T-cell (primary cell): ENCODE results near the gene LRRC1. TPM values are rescaled to one million over a fixed set of nuclear protein-coding genes. Genes with fewer than 3 reads are reported as not detected.
A peak's percentile ranks its signal among the peaks of the same experiment; 100 is the strongest.

Source experiments
- ATAC-seq, 4 experiments: fragments of 200-7000 bp in 3 of 4; fragments of 150-1000 bp in 1 of 4; cut with Tn5 transposase; replicated peaks in 1 of 4; 1 replicate in 3 of 4; 2 replicates in 1 of 4; pipeline ENCODE4 v1.10.0; 2021; ENCODE audit warnings: moderate library complexity in 3 of 4, mild to moderate bottlenecking in 2 of 4, moderate number of reproducible peaks in 1 of 4
- CTCF ChIA-PET, 2 donors: fragments of 300-600 bp; sonication (Branson Sonifier 250); formaldehyde crosslinking; loops; one replicate each; lab custom pipeline; 2022; ENCODE audit warnings: antibody characterized with exemption in 2 of 2; lab: Charles Lee
- POLR2A ChIA-PET, 2 donors: fragments of 300-600 bp; sonication (Branson Sonifier 250); formaldehyde crosslinking; loops; one replicate each; lab custom pipeline; 2022; ENCODE audit warnings: antibody characterized with exemption in 2 of 2; lab: Charles Lee
- DNase-seq, 35 experiments: peaks; one replicate each; pipeline versions ENCODE4 v3.0.0 to v3.0.0-alpha.2; 2013 to 2023
- H3K27ac ChIP-seq: one replicate; pipeline ENCODE4 v1.5.1; 2013; ENCODE audit warnings: low read length
- H3K27me3 ChIP-seq, 2 experiments: replicated peaks in 1 of 2; 1 replicate in 1 of 2; 2 replicates in 1 of 2; pipeline versions ENCODE4 v1.6.1 to v1.7.0; 2013; ENCODE audit warnings: low read length in 1 of 2, mixed read lengths in 1 of 2; ENCODE audit not compliant: control insufficient read depth in 2 of 2, insufficient read depth in 2 of 2; ENCODE audit errors: extremely low read depth in 1 of 2
- H3K36me3 ChIP-seq, 2 donors: 1 replicate in 1 of 2; 2 replicates in 1 of 2; pipeline versions ENCODE4 v1.6.1 to v1.7.0; 2013; ENCODE audit warnings: low read length in 1 of 2; ENCODE audit not compliant: control insufficient read depth in 2 of 2, insufficient read depth in 1 of 2; ENCODE audit errors: extremely low read depth in 1 of 2
- H3K4me1 ChIP-seq, 2 experiments: 1 replicate in 1 of 2; 2 replicates in 1 of 2; pipeline versions ENCODE4 v1.6.1 to v1.7.0; 2013; ENCODE audit warnings: low read length in 2 of 2, mixed read lengths in 1 of 2; ENCODE audit not compliant: insufficient read depth in 2 of 2, control insufficient read depth in 1 of 2; ENCODE audit errors: extremely low read depth in 1 of 2
- H3K4me3 ChIP-seq, 2 donors: 1 replicate in 1 of 2; 2 replicates in 1 of 2; pipeline versions ENCODE4 v1.5.1 to v1.7.0; 2013; ENCODE audit warnings: mild to moderate bottlenecking in 2 of 2, low read length in 1 of 2, moderate library complexity in 1 of 2; ENCODE audit not compliant: control insufficient read depth in 1 of 2; ENCODE audit errors: extremely low read depth in 1 of 2
- H3K9me3 ChIP-seq: 2 replicates; pipeline ENCODE4 v1.7.0; 2013
- H3K27ac Mint-ChIP-seq, 2 donors: one replicate each; pipeline ENCODE4 v1.8.0; 2020 to 2021; ENCODE audit warnings: mild to moderate bottlenecking in 2 of 2, mixed read lengths in 2 of 2
- H3K27me3 Mint-ChIP-seq, 2 donors: one replicate each; pipeline ENCODE4 v1.8.0; 2021 to 2022; ENCODE audit warnings: mixed read lengths in 2 of 2
- H3K36me3 Mint-ChIP-seq: one replicate; pipeline ENCODE4 v1.8.0; 2021; ENCODE audit warnings: mixed read lengths
- H3K4me1 Mint-ChIP-seq, 3 donors: one replicate each; pipeline ENCODE4 v1.8.0; 2020 to 2022; ENCODE audit warnings: mixed read lengths in 3 of 3, mild to moderate bottlenecking in 1 of 3
- H3K4me3 Mint-ChIP-seq, 3 donors: one replicate each; pipeline ENCODE4 v1.8.0; 2020 to 2022; ENCODE audit warnings: mild to moderate bottlenecking in 3 of 3, mixed read lengths in 3 of 3, moderate library complexity in 3 of 3
- H3K9me3 Mint-ChIP-seq, 3 donors: one replicate each; pipeline ENCODE4 v1.8.0; 2020 to 2022; ENCODE audit warnings: mixed read lengths in 3 of 3
- WGBS: methylation state at CpG from one replicate; pipeline ENCODE4 v1.1.5; 2013; ENCODE audit warnings: missing lambda C conversion rate; ENCODE audit not compliant: insufficient coverage; 5-methylcytosine and 5-hydroxymethylcytosine counted together
- total RNA-seq, 35 experiments: library from RNA in 6 of 35; stranded (reverse) in 6 of 35; fragments of 120-200 nt in 1 of 35; gene quantifications; one replicate each; pipeline versions ENCODE4 v1.2.1 to v1.2.4 and lab custom pipeline; 2013 to 2026

Gene LRRC1
- total RNA-seq (1 to 10 TPM; 2.1 to 3.9 (median 2.8) TPM), total RNA-seq (lab: John Stamatoyannopoulos, UW) (2.1 to 7.2 (median 4.3) reads per million in 29 experiments)
- total RNA-seq (2013): 3.5 TPM

- under 1% methylated on average over 75 of the region's 75 CpGs for WGBS
- Histone ChIP-seq H3K27me3 (peaks cover 0 to 15% of the 10 kb centered on the region in 2 experiments), H3K27ac (peak within 1 kb of the TSS; percentile 19), H3K4me1 (peaks cover 15 to 29% of the 10 kb centered on the region in 2 experiments), H3K36me3 (no peaks in the 10 kb centered on the region), H3K4me3 (peak within 1 kb of the TSS; percentile 62 to 96), H3K9me3 (no peaks in the 10 kb centered on the region)
- peak within 1 kb of the TSS; percentile 96 to 97 (median 96) for H3K4me3 Mint-ChIP-seq
- H3K27ac Mint-ChIP-seq: peak within 1 kb of the TSS; percentile 82 to 91
- ATAC-seq (peak; percentile 71 to 76 (median 72)), DNase-seq (peak; percentile 39 to 89 (median 71))
- H3K27me3 Mint-ChIP-seq: peaks cover 12 to 19% of the 10 kb centered on the region in 2 donors
- POLR2A ChIA-PET: no interaction called here
- H3K4me1 Mint-ChIP-seq: peaks cover 28 to 31% (median 29%) of the 10 kb centered on the region in 3 donors
- H3K36me3 Mint-ChIP-seq: no peaks in the 10 kb centered on the region
- CTCF ChIA-PET: interaction anchor here in 1 of 2 donors (0.7 kb wide), 1 partner anchor 76 kb away, joined by 3 read pairs; no protein-coding TSS in a partner anchor
- H3K9me3 Mint-ChIP-seq: no peaks in the 10 kb centered on the region
These were observed at the start of gene LRRC1 for GRCh38 chr6:53794720-53795339. Gene LRRC1, plus strand, starts transcription at chr6:53795005. Its CDS starts 252 bp downstream, at chr6:53795257.

GRCh38 chr6:53746442-53747103 is 48.2 kb upstream of the LRRC1 start:
- H3K36me3 Mint-ChIP-seq: no peaks in the 10 kb centered on the region
- POLR2A ChIA-PET: no interaction called here
- no peak overlapping the region for H3K4me3 ChIP-seq
- H3K27me3 Mint-ChIP-seq: no peaks in the 10 kb centered on the region
- CTCF ChIA-PET: interaction anchor here in 1 of 2 donors (0.6 kb wide), 1 partner anchor 28 kb away, joined by 3 read pairs; no protein-coding TSS in a partner anchor
- WGBS: no CpG with 5 or more reads among the region's 3 CpGs
- no peaks in the 10 kb centered on the region for H3K27me3 ChIP-seq
- no peak overlapping the region for H3K4me3 Mint-ChIP-seq
- H3K27ac Mint-ChIP-seq: no peak overlapping the region
- no peaks in the 10 kb centered on the region for H3K9me3 Mint-ChIP-seq
- H3K27ac ChIP-seq: no peak overlapping the region
- H3K4me1 ChIP-seq: no peaks in the 10 kb centered on the region
- ATAC-seq (no peak), DNase-seq (no peak)
- H3K4me1 Mint-ChIP-seq: peaks cover 2 to 3% (median 2%) of the 10 kb centered on the region in 3 donors
- no peaks in the 10 kb centered on the region for H3K36me3 ChIP-seq
- H3K9me3 ChIP-seq: no peaks in the 10 kb centered on the region

DNA sequence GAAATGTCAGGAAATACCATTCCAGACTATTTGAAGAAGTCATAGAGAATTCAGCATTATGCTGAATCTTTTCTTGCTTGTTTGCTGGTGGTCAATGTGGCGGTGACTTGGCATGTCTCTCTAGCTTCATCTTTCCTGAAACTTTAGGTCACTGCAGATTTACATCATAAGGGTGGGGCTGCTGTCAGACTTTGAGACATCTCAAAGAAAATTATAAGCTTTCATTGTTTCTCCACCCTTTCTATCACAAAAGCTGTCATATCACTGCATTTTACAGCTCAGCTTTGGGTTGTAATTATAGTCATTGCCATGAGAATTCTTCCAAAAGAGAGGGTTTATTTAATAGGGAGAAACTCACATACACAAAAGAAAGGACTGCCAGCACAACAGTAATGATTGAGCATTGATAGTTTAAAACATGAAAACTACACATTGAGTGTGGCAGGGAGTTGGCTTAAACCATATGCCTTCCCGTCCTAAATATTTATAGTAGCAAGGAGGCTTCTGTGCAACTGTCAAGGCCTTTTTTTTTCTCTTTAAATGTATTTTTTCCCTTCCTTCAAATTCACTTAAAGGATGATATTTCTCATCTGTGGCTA is 44.7 kb upstream of the LRRC1 start:
- Histone ChIP-seq H3K9me3 (no peaks in the 10 kb centered on the region), H3K27ac (no peak overlapping the region), H3K4me3 (no peak overlapping the region), H3K4me1 (no peaks in the 10 kb centered on the region), H3K27me3 (peaks cover 0 to 2% of the 10 kb centered on the region in 2 experiments), H3K36me3 (no peaks in the 10 kb centered on the region)
- Mint-ChIP-seq H3K36me3 (no peaks in the 10 kb centered on the region), H3K9me3 (no peaks in the 10 kb centered on the region), H3K27me3 (peaks cover 0 to 3% of the 10 kb centered on the region in 2 donors), H3K4me3 (no peak overlapping the region), H3K27ac (no peak overlapping the region), H3K4me1 (no peaks in the 10 kb centered on the region)
- CTCF ChIA-PET: interaction anchor here in 1 of 2 donors (1.0 kb wide), 1 partner anchor 29 kb away, joined by 4 read pairs; no protein-coding TSS in a partner anchor
- DNase-seq (no peak), ATAC-seq (no peak)
- 80% methylated on average over 1 of the region's 2 CpGs for WGBS
- POLR2A ChIA-PET: no interaction called here

DNA sequence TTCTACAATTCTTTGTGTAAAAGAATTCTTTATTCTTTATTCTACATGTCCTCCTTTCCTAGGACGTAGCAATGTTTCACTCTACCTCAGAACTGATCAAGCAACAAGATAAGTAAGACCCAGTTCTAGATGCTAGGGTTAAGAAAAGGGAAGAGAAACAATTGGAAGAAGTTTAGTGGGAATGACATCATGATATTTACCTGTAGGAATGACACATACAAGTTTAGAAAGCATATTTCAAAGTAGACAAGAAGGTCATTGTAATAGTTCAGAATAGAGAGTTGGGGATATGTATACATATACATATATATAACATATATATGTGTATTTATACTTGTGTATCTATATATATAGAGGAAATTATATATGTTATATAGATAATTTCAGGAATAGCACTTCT is 43.4 kb upstream of the LRRC1 start:
- no peak overlapping the region for H3K27ac ChIP-seq
- WGBS: no CpG with 5 or more reads among the region's 1 CpG
- peaks cover 0 to 2% of the 10 kb centered on the region in 2 experiments for H3K27me3 ChIP-seq
- no peaks in the 10 kb centered on the region for H3K36me3 Mint-ChIP-seq
- no peaks in the 10 kb centered on the region for H3K4me1 Mint-ChIP-seq
- ATAC-seq (no peak), DNase-seq (no peak)
- no peaks in the 10 kb centered on the region for H3K9me3 Mint-ChIP-seq
- no peaks in the 10 kb centered on the region for H3K36me3 ChIP-seq
- POLR2A ChIA-PET: no interaction called here
- no peak overlapping the region for H3K4me3 Mint-ChIP-seq
- CTCF ChIA-PET: interaction anchor here in 1 of 2 donors (0.7 kb wide), 1 partner anchor 29 kb away, joined by 3 read pairs; no protein-coding TSS in a partner anchor
- H3K9me3 ChIP-seq: no peaks in the 10 kb centered on the region
- H3K4me1 ChIP-seq: no peaks in the 10 kb centered on the region
- H3K27me3 Mint-ChIP-seq: peaks cover 0 to 3% of the 10 kb centered on the region in 2 donors
- no peak overlapping the region for H3K4me3 ChIP-seq
- no peak overlapping the region for H3K27ac Mint-ChIP-seq

GRCh38 chr6:53752440-53752839 is 42.4 kb upstream of the LRRC1 start:
- H3K4me3 ChIP-seq: no peak overlapping the region
- ChIA-PET POLR2A (no interaction called here), CTCF (interaction anchor here in 1 of 2 donors (0.7 kb wide), 1 partner anchor 30 kb away, joined by 3 read pairs; no protein-coding TSS in a partner anchor)
- no peak for DNase-seq
- WGBS: no CpG with 5 or more reads among the region's 3 CpGs
- peaks cover 0 to 1% of the 10 kb centered on the region in 2 donors for H3K36me3 ChIP-seq
- no peak overlapping the region for H3K27ac Mint-ChIP-seq
- peaks cover 0 to 2% of the 10 kb centered on the region in 2 experiments for H3K27me3 ChIP-seq
- no peaks in the 10 kb centered on the region for H3K4me1 ChIP-seq
- no peak overlapping the region for H3K27ac ChIP-seq
- H3K36me3 Mint-ChIP-seq: no peaks in the 10 kb centered on the region
- no peaks in the 10 kb centered on the region for H3K9me3 Mint-ChIP-seq
- no peak for ATAC-seq
- H3K27me3 Mint-ChIP-seq: peaks cover 0 to 3% of the 10 kb centered on the region in 2 donors
- H3K9me3 ChIP-seq: no peaks in the 10 kb centered on the region
- H3K4me3 Mint-ChIP-seq: no peak overlapping the region
- H3K4me1 Mint-ChIP-seq: no peaks in the 10 kb centered on the region

DNA sequence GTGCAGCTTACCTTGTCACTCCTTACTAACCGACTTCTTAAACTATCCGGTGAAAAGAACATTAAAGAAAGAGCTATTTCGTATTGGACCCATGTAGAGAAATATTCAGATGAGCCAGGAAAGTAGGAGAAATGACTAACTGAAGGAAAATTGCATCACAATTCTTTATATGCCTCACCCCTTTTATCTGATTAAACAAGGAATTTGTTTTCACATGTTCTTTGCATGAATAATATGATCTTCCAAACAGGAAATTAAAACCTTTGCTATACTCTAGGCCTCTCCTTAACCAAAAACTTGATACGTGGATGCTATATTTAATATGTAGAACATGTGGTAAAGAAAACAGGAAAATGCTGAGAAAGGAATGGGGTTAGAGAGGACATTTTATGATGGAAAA is 41.9 kb upstream of the LRRC1 start:
- no peaks in the 10 kb centered on the region for H3K4me1 Mint-ChIP-seq
- POLR2A ChIA-PET: no interaction called here
- no peak for DNase-seq
- WGBS: no CpG with 5 or more reads among the region's 4 CpGs
- no peak overlapping the region for H3K27ac ChIP-seq
- no peaks in the 10 kb centered on the region for H3K36me3 Mint-ChIP-seq
- H3K27me3 Mint-ChIP-seq: peaks cover 0 to 3% of the 10 kb centered on the region in 2 donors
- peaks cover 0 to 2% of the 10 kb centered on the region in 2 experiments for H3K27me3 ChIP-seq
- H3K4me1 ChIP-seq: no peaks in the 10 kb centered on the region
- no peak overlapping the region for H3K4me3 ChIP-seq
- no peak overlapping the region for H3K27ac Mint-ChIP-seq
- no peaks in the 10 kb centered on the region for H3K9me3 Mint-ChIP-seq
- peaks cover 0 to 2% of the 10 kb centered on the region in 2 donors for H3K36me3 ChIP-seq
- CTCF ChIA-PET: interaction anchor here (0.7 to 1.2 kb wide), 2 partner anchors 18 to 28 kb away, joined by 3 read pairs; no protein-coding TSS in a partner anchor
- H3K4me3 Mint-ChIP-seq: no peak overlapping the region
- H3K9me3 ChIP-seq: no peaks in the 10 kb centered on the region
- ATAC-seq: no peak
